ENCODE measurements around the gene ZNF789.

The ZNF789 gene

DNA sequence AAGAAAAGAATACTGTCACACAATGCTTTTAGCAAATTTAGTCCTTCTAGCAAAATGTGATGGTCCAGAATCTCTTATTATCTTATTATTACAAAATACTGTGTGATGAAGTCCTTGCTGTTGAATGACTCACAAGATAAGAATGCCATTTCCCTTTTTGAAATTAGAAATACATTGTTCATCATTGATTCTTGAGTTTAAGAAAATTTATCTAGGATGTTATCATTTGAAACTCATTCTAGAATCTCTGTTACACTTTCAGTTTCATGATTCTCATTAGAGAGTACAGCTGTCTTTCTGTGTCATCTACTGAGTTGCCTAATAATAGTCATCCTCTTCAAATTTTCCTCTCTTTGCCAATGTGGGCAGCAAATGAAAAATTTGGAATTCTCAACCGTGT, 41.4 kb downstream of the ZNF789 start:
- Histone ChIP-seq H3K36me3 (ENCODE audit: insufficient read depth, low read length) (peaks cover 47% of the 10 kb centered on the region), H3K79me2 (ENCODE audit: insufficient read depth, low read length) (no peaks in the 10 kb centered on the region), H3K9me2 (ENCODE audit: low read depth, low read length) (no peaks in the 10 kb centered on the region), H3K27me3 (ENCODE audit: insufficient read depth, low read length) (no peaks in the 10 kb centered on the region), H3K27ac (ENCODE audit: low read depth, low read length, poor library complexity, severe bottlenecking) (no peak overlapping the region), H2AFZ (ENCODE audit: low read length) (no peak overlapping the region), H4K20me1 (ENCODE audit: insufficient read depth, low read length) (no peaks in the 10 kb centered on the region), H3F3A (ENCODE audit: insufficient read depth, low read length) (no peaks in the 10 kb centered on the region), H3K9ac (ENCODE audit: low read length) (no peak overlapping the region), H3K9me3 (ENCODE audit: low read length) (no peaks in the 10 kb centered on the region), H3K4me1 (ENCODE audit: insufficient read depth, low read length, severe bottlenecking) (no peaks in the 10 kb centered on the region), H3K4me2 (ENCODE audit: low read length) (no peak overlapping the region), H3K4me3 (ENCODE audit: low read depth, low read length, poor library complexity, severe bottlenecking) (no peak overlapping the region)
- TF ChIP-seq, protein P1, sequence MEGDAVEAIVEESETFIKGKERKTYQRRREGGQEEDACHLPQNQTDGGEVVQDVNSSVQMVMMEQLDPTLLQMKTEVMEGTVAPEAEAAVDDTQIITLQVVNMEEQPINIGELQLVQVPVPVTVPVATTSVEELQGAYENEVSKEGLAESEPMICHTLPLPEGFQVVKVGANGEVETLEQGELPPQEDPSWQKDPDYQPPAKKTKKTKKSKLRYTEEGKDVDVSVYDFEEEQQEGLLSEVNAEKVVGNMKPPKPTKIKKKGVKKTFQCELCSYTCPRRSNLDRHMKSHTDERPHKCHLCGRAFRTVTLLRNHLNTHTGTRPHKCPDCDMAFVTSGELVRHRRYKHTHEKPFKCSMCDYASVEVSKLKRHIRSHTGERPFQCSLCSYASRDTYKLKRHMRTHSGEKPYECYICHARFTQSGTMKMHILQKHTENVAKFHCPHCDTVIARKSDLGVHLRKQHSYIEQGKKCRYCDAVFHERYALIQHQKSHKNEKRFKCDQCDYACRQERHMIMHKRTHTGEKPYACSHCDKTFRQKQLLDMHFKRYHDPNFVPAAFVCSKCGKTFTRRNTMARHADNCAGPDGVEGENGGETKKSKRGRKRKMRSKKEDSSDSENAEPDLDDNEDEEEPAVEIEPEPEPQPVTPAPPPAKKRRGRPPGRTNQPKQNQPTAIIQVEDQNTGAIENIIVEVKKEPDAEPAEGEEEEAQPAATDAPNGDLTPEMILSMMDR (IDR thresholded peaks at IDR 0.05; ENCODE audit: low read length): no peak
- no peak for TF ChIP-seq EZH2 (IDR thresholded peaks at IDR 0.05; ENCODE audit: borderline replicate concordance, low read length)

DNA sequence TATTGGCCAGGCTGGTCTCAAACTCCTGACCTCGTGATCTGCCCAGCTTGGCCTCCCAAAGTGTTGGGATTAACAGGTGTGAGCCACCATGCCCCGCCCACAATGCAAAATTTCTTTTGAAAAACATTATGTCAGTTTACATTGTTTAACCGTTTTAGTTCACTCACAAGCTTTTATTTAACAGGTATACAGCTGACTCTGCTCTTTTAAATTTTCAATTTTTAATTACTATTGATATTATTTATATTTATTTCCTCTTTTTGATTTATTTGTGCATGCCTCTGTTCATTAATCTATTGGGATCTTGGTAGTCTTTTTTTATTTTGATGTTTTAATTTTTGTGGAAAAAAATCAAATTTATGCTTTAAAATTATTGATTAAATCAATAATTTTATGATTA, 48.7 kb downstream of the ZNF789 start:
- Histone ChIP-seq H3F3A (ENCODE audit: insufficient read depth, low read length) (no peaks in the 10 kb centered on the region), H3K9me3 (ENCODE audit: low read length) (no peaks in the 10 kb centered on the region), H3K36me3 (ENCODE audit: insufficient read depth, low read length) (peaks cover 53% of the 10 kb centered on the region), H3K4me2 (ENCODE audit: low read length) (no peak overlapping the region), H3K4me3 (ENCODE audit: low read depth, low read length, poor library complexity, severe bottlenecking) (no peak overlapping the region), H3K27ac (ENCODE audit: low read depth, low read length, poor library complexity, severe bottlenecking) (no peak overlapping the region), H4K20me1 (ENCODE audit: insufficient read depth, low read length) (no peaks in the 10 kb centered on the region), H3K79me2 (ENCODE audit: insufficient read depth, low read length) (no peaks in the 10 kb centered on the region), H2AFZ (ENCODE audit: low read length) (no peak overlapping the region), H3K9ac (ENCODE audit: low read length) (no peak overlapping the region), H3K4me1 (ENCODE audit: insufficient read depth, low read length, severe bottlenecking) (no peaks in the 10 kb centered on the region), H3K27me3 (ENCODE audit: insufficient read depth, low read length) (no peaks in the 10 kb centered on the region), H3K9me2 (ENCODE audit: low read depth, low read length) (no peaks in the 10 kb centered on the region)
- TF ChIP-seq, protein P1 (IDR thresholded peaks at IDR 0.05; ENCODE audit: low read length): no peak
- TF ChIP-seq EZH2 (IDR thresholded peaks at IDR 0.05; ENCODE audit: borderline replicate concordance, low read length): no peak

DNA sequence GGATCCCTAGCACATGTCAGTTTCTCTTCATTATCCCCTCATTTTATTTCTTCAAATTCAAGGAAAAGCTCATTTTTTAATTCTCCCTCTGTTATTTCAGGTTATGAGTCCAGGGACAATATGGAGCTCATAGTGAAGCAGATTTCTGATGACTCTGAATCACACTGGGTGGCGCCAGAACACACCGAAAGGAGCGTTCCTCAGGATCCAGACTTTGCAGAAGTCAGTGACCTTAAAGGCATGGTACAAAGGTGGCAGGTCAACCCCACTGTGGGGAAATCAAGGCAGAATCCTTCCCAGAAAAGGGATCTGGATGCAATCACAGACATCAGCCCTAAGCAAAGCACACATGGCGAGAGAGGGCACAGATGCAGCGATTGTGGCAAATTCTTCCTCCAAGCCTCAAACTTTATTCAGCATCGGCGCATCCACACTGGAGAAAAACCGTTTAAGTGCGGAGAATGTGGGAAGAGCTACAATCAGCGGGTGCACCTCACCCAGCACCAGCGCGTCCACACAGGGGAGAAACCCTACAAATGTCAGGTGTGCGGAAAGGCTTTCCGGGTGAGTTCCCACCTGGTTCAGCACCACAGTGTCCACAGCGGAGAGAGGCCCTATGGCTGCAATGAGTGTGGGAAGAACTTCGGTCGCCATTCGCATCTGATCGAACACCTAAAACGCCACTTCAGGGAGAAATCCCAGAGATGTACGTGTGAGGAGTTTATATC, 53.2 kb downstream of the ZNF789 start:
- Histone ChIP-seq H3K9me3 (ENCODE audit: low read length) (peaks cover 7% of the 10 kb centered on the region), H2AFZ (ENCODE audit: low read length) (no peak overlapping the region), H3F3A (ENCODE audit: insufficient read depth, low read length) (no peaks in the 10 kb centered on the region), H3K4me1 (ENCODE audit: insufficient read depth, low read length, severe bottlenecking) (no peaks in the 10 kb centered on the region), H3K4me3 (ENCODE audit: low read depth, low read length, poor library complexity, severe bottlenecking) (no peak overlapping the region), H3K36me3 (ENCODE audit: insufficient read depth, low read length) (peaks cover 70% of the 10 kb centered on the region), H3K79me2 (ENCODE audit: insufficient read depth, low read length) (no peaks in the 10 kb centered on the region), H3K9me2 (ENCODE audit: low read depth, low read length) (no peaks in the 10 kb centered on the region), H3K9ac (ENCODE audit: low read length) (no peak overlapping the region), H3K27ac (ENCODE audit: low read depth, low read length, poor library complexity, severe bottlenecking) (no peak overlapping the region), H3K4me2 (ENCODE audit: low read length) (no peak overlapping the region), H3K27me3 (ENCODE audit: insufficient read depth, low read length) (no peaks in the 10 kb centered on the region), H4K20me1 (ENCODE audit: insufficient read depth, low read length) (no peaks in the 10 kb centered on the region)
- TF ChIP-seq, protein P1 (IDR thresholded peaks at IDR 0.05; ENCODE audit: low read length): peak; percentile 61; the same call in 1 of the 2 replicates
- no peak for TF ChIP-seq EZH2 (IDR thresholded peaks at IDR 0.05; ENCODE audit: borderline replicate concordance, low read length)

All from OCI-LY1 (cell line).